Fibroblast of skin of right quadriceps (primary cell): ENCODE results near the gene STON2.

Experiments used
- DNase-seq: peaks from one replicate; pipeline ENCODE4 v3.0.0-alpha.2; 2013

The STON2 gene

GRCh38 chr14:81295958-81296923 is 103.9 kb downstream of the STON2 start:
- DNase-seq: no peak

GRCh38 chr14:81289516-81289915 is 110.6 kb downstream of the STON2 start:
- DNase-seq: no peak

- no peak for DNase-seq
Measured at GRCh38 chr14:81286574-81287370, 113.4 kb downstream of the STON2 start.

GRCh38 chr14:81285245-81285644 is 114.9 kb downstream of the STON2 start:
- DNase-seq: no peak

- no peak for DNase-seq
Measured at GRCh38 chr14:81281332-81281731, 118.8 kb downstream of the STON2 start.

- DNase-seq: no peak
Measured at GRCh38 chr14:81280136-81280791, 119.9 kb downstream of the STON2 start.

- no peak for DNase-seq
Measured at GRCh38 chr14:81277096-81277495, 123.0 kb downstream of the STON2 start.

GRCh38 chr14:81276073-81277069 is 123.8 kb downstream of the STON2 start:
- no peak for DNase-seq

GRCh38 chr14:81275305-81276072 is 124.6 kb downstream of the STON2 start:
- no peak for DNase-seq

- no peak for DNase-seq
Measured at GRCh38 chr14:81273961-81274575, 126.1 kb downstream of the STON2 start.

- no peak for DNase-seq
Measured at GRCh38 chr14:81273521-81273920, 126.6 kb downstream of the STON2 start.

GRCh38 chr14:81272317-81272716 is 127.8 kb downstream of the STON2 start:
- no peak for DNase-seq

- DNase-seq: no peak
Measured at GRCh38 chr14:81269979-81270375, 130.1 kb downstream of the STON2 start.

- peak; percentile 64 for DNase-seq
Measured at GRCh38 chr14:81269100-81269978, 130.8 kb downstream of the STON2 start.

GRCh38 chr14:81268016-81268416 is 132.1 kb downstream of the STON2 start:
- no peak for DNase-seq

- DNase-seq: no peak
Measured at GRCh38 chr14:81265636-81266169, 134.4 kb downstream of the STON2 start.

GRCh38 chr14:81264671-81265070 is 135.5 kb downstream of the STON2 start:
- DNase-seq: no peak

GRCh38 chr14:81263777-81264410 is 136.2 kb downstream of the STON2 start:
- no peak for DNase-seq

GRCh38 chr14:81261176-81261575 is 138.9 kb downstream of the STON2 start:
- DNase-seq: peak; percentile 5
